PC-3 (cell line): ENCODE data around the gene ADAM12. TPM values are rescaled to one million over a fixed set of nuclear protein-coding genes. Genes with fewer than 3 reads are reported as not detected.

Experiments used
- ATAC-seq: fragments of 200-7000 bp; cut with Tn5 transposase; 2 replicates; pipeline ENCODE4 v1.9.1; 2020; ENCODE audit warnings: mild to moderate bottlenecking, moderate library complexity
- BruUV-seq: library from RNA; stranded (reverse); fragments of 400-500 nt; replicated peaks from 2 replicates; lab custom pipeline; 2021; lab: Mats Ljungman, UMichigan
- CTCF ChIA-PET: fragments of 300-600 bp; sonication (Branson Sonifier 250); formaldehyde crosslinking; loops from one replicate; lab custom pipeline; 2022; ENCODE audit warnings: antibody characterized with exemption; lab: Charles Lee
- POLR2A ChIA-PET: fragments of 300-600 bp; sonication (Branson Sonifier 250); formaldehyde crosslinking; loops from one replicate; lab custom pipeline; 2022; ENCODE audit warnings: antibody characterized with exemption; ENCODE audit not compliant: unreplicated experiment; lab: Charles Lee
- DNase-seq: peaks from one replicate; pipeline ENCODE4 v3.0.0-alpha.2; 2015
- H2AFZ ChIP-seq: fragments of 300-600 bp; sonication (generic); 2 replicates; pipeline ENCODE4 v1.6.0; 2016; ENCODE audit warnings: antibody characterized with exemption, low read length
- H3F3A ChIP-seq: fragments of 300-600 bp; sonication (generic); one replicate; pipeline ENCODE4 v1.6.0; 2017; ENCODE audit warnings: antibody characterized with exemption, low read length, control low read depth, mild to moderate bottlenecking; ENCODE audit not compliant: unreplicated experiment
- H3K27ac ChIP-seq: fragments of 300-600 bp; sonication (generic); 2 replicates; pipeline ENCODE4 v1.5.1; 2016; ENCODE audit warnings: mild to moderate bottlenecking, low read length
- H3K27me3 ChIP-seq: fragments of 300-600 bp; sonication (generic); 2 replicates; pipeline ENCODE4 v1.6.1; 2016; ENCODE audit warnings: low read length, mixed read lengths
- H3K36me3 ChIP-seq: fragments of 300-600 bp; sonication (generic); 2 replicates; pipeline ENCODE4 v1.6.1; 2016; ENCODE audit warnings: low read depth, mixed run types, low read length, mixed read lengths
- H3K4me1 ChIP-seq: fragments of 300-600 bp; sonication (generic); 2 replicates; pipeline ENCODE4 v1.5.1; 2016; ENCODE audit warnings: low read length; ENCODE audit not compliant: insufficient read depth
- H3K4me2 ChIP-seq: fragments of 300-600 bp; sonication (generic); 2 replicates; pipeline ENCODE4 v1.6.0; 2016; ENCODE audit warnings: low read length
- H3K4me3 ChIP-seq: fragments of 300-600 bp; sonication (generic); 2 replicates; pipeline ENCODE4 v1.5.1; 2016; ENCODE audit warnings: mild to moderate bottlenecking, low read length, mixed read lengths
- H3K79me2 ChIP-seq: fragments of 300-600 bp; sonication (generic); 2 replicates; pipeline ENCODE4 v1.6.1; 2017; ENCODE audit warnings: low read length, mixed read lengths
- H3K9ac ChIP-seq: fragments of 300-600 bp; sonication (generic); 2 replicates; pipeline ENCODE4 v1.6.0; 2016; ENCODE audit warnings: mild to moderate bottlenecking, low read length
- H3K9me2 ChIP-seq: fragments of 300-600 bp; sonication (generic); replicated peaks from 2 replicates; pipeline ENCODE4 v1.6.1; 2016; ENCODE audit warnings: mixed run types, low read length, mixed read lengths
- H3K9me3 ChIP-seq: fragments of 300-600 bp; sonication (generic); 2 replicates; pipeline ENCODE4 v1.6.1; 2016; ENCODE audit warnings: low read length, mixed read lengths
- H4K20me1 ChIP-seq: fragments of 300-600 bp; sonication (generic); 2 replicates; pipeline ENCODE4 v1.6.1; 2016; ENCODE audit warnings: low read length, mixed read lengths
- EZH2 ChIP-seq: fragments of 300-600 bp; sonication (generic); IDR thresholded peaks from one replicate; pipeline ENCODE4 v1.6.1; 2017; ENCODE audit warnings: antibody characterized with exemption, mild to moderate bottlenecking, low read length; ENCODE audit not compliant: unreplicated experiment
- EZH2phosphoT487 ChIP-seq: fragments of 300-600 bp; sonication (generic); IDR thresholded peaks from 2 replicates; pipeline ENCODE4 v1.6.1; 2018; ENCODE audit warnings: mild to moderate bottlenecking, antibody characterized with exemption, low read length, borderline replicate concordance
- intact Hi-C: fragments of 100-400 bp; cut with micrococcal nuclease; formaldehyde crosslinking; loops from 2 replicates; pipeline ENCODE4 v1.9.0; 2023
- total RNA-seq: library from RNA; depleted of rRNA; stranded (reverse); fragments of >200 nt; gene quantifications from 2 replicates; pipeline ENCODE4 v1.2.3, GENCODE V29; 2014
- TF ChIP-seq, protein P1 (sequence below): fragments of 300-600 bp; sonication (generic); conservative IDR thresholded peaks from 2 replicates; pipeline ENCODE4 v1.5.1; 2017; ENCODE audit warnings: antibody characterized with exemption, low read depth, mild to moderate bottlenecking, low read length

Gene ADAM12
- total RNA-seq, 1 experiment from 2014 or later: 3.4 TPM

DNA sequence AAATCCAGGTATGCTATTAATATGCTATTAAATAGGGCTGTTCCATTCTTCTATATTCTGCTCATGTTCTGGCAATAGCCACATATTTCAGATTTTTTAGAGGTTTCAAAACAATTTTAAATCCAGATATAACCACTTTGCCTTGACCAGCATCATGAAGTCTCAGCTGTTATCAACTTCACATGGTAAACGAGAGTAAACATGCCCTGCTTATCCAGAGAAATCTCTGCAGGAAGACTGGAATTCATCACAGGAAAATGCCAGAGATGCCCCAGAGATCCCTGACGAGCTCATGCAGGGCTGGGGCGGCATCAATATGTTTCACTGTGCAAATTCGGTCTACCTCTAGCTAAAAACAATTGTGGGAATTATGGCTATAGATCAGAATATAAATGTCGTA lies 365.4 kb downstream of the ADAM12 start:
- no peak for ATAC-seq
- Histone ChIP-seq H3K4me2 (no peak overlapping the region), H3K9me2 (no peaks in the 10 kb centered on the region), H3K9me3 (no peaks in the 10 kb centered on the region), H3K36me3 (no peaks in the 10 kb centered on the region), H3K9ac (no peak overlapping the region), H3K4me3 (no peak overlapping the region), H4K20me1 (no peaks in the 10 kb centered on the region), H3K27ac (no peak overlapping the region), H3K27me3 (no peaks in the 10 kb centered on the region), H3F3A (no peaks in the 10 kb centered on the region), H3K79me2 (no peaks in the 10 kb centered on the region), H2AFZ (no peak overlapping the region), H3K4me1 (peaks cover 14% of the 10 kb centered on the region)
- BruUV-seq: no TSS peak
- TF ChIP-seq EZH2phosphoT487: no peak
- TF ChIP-seq EZH2: no peak
- TF ChIP-seq, protein P1, sequence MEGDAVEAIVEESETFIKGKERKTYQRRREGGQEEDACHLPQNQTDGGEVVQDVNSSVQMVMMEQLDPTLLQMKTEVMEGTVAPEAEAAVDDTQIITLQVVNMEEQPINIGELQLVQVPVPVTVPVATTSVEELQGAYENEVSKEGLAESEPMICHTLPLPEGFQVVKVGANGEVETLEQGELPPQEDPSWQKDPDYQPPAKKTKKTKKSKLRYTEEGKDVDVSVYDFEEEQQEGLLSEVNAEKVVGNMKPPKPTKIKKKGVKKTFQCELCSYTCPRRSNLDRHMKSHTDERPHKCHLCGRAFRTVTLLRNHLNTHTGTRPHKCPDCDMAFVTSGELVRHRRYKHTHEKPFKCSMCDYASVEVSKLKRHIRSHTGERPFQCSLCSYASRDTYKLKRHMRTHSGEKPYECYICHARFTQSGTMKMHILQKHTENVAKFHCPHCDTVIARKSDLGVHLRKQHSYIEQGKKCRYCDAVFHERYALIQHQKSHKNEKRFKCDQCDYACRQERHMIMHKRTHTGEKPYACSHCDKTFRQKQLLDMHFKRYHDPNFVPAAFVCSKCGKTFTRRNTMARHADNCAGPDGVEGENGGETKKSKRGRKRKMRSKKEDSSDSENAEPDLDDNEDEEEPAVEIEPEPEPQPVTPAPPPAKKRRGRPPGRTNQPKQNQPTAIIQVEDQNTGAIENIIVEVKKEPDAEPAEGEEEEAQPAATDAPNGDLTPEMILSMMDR: no peak
- ChIA-PET CTCF (no interaction called here), POLR2A (no interaction called here)
- intact Hi-C loops: no loop called here
- no peak for DNase-seq

DNA sequence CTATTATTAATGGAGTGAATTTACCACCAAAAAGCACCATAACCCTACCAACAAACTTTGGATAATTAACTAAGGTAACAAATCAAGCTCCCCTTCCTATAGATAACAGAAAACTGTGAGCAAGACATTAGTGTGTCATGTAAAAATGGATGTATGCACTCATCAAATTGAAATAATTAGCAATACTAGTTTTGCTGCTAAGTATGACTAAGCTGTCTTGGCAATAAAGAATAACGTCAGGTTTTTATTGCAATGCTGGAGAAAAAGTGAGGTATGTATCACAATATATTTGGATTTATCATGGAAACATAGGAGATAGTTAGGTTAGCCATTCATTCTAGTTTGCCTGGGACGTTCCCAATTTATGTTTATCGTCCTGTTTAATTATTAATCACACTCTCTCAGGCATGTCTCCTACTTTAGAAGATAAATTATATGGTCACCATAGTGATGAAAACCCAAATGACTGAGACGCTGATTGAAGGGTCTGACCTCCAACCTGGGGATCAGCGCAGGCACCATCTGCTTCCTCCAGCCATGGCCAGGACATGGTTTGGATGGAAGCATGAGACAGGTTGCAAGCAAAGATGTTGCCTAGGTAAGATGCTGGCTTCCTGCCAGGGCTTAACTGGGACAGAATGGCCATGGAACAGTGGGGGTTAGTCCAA lies 366.3 kb downstream of the ADAM12 start:
- TF ChIP-seq EZH2 (no peak), EZH2phosphoT487 (no peak)
- TF ChIP-seq, protein P1: no peak
- ChIA-PET POLR2A (no interaction called here), CTCF (interaction anchor here (0.6 kb wide), 1 partner anchor 39 kb away, joined by 6 read pairs; no protein-coding TSS in a partner anchor)
- Histone ChIP-seq H3K9me2 (no peaks in the 10 kb centered on the region), H4K20me1 (no peaks in the 10 kb centered on the region), H3F3A (no peaks in the 10 kb centered on the region), H2AFZ (no peak overlapping the region), H3K9ac (no peak overlapping the region), H3K27me3 (no peaks in the 10 kb centered on the region), H3K4me2 (peak overlapping the region; percentile 35; the same call in 1 of the 2 replicates), H3K4me3 (no peak overlapping the region), H3K79me2 (no peaks in the 10 kb centered on the region), H3K36me3 (no peaks in the 10 kb centered on the region), H3K4me1 (peaks cover 14% of the 10 kb centered on the region), H3K9me3 (no peaks in the 10 kb centered on the region), H3K27ac (peak overlapping the region; percentile 71)
- BruUV-seq: no TSS peak
- intact Hi-C loops: no loop called here
- ATAC-seq: peak; percentile 61
- DNase-seq: peak; percentile 57

DNA sequence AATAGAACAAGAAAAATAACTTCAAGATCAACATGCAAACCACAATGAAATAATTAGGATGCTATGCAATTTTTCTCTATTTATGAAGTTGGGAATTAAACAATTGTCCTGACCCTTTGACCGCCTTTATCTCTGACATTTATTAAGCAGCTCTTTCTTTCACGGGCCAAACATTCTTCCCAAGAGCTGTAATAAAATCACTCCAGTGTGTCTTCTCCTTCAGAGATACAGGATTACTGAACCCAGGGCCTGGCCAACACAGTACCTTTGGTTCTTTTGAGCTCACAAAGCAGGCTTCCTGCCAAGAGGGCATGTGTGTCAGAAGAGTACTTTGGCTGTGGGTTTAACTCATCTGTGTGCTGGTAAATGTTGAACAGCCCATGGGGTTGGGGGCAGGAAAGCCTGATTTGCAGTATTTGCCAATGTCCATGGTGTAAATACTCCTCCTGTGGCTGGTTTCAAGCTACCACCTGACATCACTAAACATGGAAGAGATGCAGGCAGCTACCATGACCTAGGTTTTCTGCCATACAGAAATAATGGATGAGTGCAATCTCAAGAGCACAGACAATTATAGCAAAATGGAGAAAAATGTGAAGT lies 370.2 kb downstream of the ADAM12 start:
- no peak overlapping the region for H2AFZ ChIP-seq
- H3K79me2 ChIP-seq: no peaks in the 10 kb centered on the region
- H4K20me1 ChIP-seq: no peaks in the 10 kb centered on the region
- no peaks in the 10 kb centered on the region for H3F3A ChIP-seq
- no peaks in the 10 kb centered on the region for H3K36me3 ChIP-seq
- H3K4me3 ChIP-seq: no peak overlapping the region
- peak; percentile 3 for DNase-seq
- ChIA-PET CTCF (no interaction called here), POLR2A (no interaction called here)
- H3K27ac ChIP-seq: no peak overlapping the region
- H3K4me1 ChIP-seq: peaks cover 35% of the 10 kb centered on the region
- intact Hi-C loops: loop anchor here (10.0 kb wide), 1 partner anchor 77 kb away; no protein-coding TSS in a partner anchor
- ATAC-seq: no peak
- H3K4me2 ChIP-seq: no peak overlapping the region
- no peaks in the 10 kb centered on the region for H3K9me2 ChIP-seq
- H3K27me3 ChIP-seq: no peaks in the 10 kb centered on the region
- H3K9me3 ChIP-seq: no peaks in the 10 kb centered on the region
- TF ChIP-seq EZH2 (no peak), EZH2phosphoT487 (no peak)
- TF ChIP-seq, protein P1: no peak
- no peak overlapping the region for H3K9ac ChIP-seq
- BruUV-seq: no TSS peak
